OCI-LY7 (cell line): ENCODE results near the gene CCDC92.

Experiments
- EZH2phosphoT487 ChIP-seq: fragments of 200-600 bp; sonication (generic); IDR thresholded peaks from 2 replicates; pipeline ENCODE4 v1.6.1; 2018; ENCODE audit warnings: low read depth, borderline replicate concordance, mild to moderate bottlenecking, mixed run types, antibody characterized with exemption, low read length, moderate library complexity, mixed read lengths
- TF ChIP-seq, protein P1 (sequence below): fragments of 200-600 bp; sonication (generic); conservative IDR thresholded peaks from 2 replicates; pipeline ENCODE4 v1.5.1; 2014; ENCODE audit warnings: mild to moderate bottlenecking, antibody characterized with exemption, low read length, moderate library complexity, mixed read lengths

DNA sequence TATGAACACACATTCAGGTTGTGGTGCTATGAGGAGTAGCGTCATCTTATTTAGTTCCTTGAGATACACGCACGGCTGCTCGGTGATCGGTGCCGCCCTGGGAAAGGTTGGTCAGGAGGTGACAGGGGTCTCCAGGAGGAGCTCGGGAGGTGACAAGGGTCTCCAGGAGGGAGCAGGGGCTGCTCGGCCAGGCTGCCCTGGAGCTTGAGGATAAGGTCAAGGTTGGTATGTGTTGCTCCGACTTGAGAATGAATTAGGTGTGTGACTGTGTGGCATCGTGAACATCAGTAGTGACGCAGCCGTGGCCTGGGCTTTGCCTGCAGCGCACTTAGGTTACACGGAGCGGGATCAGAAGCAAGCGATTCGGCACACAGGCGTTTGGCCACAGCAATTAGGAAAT lies 36.2 kb downstream of the CCDC92 start:
- TF ChIP-seq, protein P1, sequence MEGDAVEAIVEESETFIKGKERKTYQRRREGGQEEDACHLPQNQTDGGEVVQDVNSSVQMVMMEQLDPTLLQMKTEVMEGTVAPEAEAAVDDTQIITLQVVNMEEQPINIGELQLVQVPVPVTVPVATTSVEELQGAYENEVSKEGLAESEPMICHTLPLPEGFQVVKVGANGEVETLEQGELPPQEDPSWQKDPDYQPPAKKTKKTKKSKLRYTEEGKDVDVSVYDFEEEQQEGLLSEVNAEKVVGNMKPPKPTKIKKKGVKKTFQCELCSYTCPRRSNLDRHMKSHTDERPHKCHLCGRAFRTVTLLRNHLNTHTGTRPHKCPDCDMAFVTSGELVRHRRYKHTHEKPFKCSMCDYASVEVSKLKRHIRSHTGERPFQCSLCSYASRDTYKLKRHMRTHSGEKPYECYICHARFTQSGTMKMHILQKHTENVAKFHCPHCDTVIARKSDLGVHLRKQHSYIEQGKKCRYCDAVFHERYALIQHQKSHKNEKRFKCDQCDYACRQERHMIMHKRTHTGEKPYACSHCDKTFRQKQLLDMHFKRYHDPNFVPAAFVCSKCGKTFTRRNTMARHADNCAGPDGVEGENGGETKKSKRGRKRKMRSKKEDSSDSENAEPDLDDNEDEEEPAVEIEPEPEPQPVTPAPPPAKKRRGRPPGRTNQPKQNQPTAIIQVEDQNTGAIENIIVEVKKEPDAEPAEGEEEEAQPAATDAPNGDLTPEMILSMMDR, result no peak
- TF ChIP-seq EZH2phosphoT487, result no peak
